ENCODE results near the gene MYH2.

The MYH2 gene

DNA sequence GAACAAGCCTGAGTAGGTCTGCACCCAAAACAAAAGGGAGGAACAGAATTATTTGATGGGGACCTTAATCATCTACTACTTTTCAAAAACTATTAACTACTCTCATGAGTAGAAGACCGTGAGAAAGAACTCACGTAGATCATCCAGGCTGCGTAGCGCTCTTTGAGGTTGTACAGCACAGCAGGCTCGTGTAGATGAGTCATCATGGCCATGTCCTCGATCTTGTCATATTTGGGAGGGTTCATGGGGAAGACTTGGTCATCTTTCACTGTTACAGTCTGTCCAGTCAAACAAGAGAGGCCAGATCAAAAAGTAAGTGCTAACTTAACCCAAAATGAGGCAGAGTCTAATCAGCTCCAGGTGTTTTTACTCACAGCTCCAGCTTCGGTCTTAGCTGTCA lies 33.4 kb downstream of the MYH2 start:
- DNase-seq (ENCODE audit: low read depth in 2 of 2): no peak

DNA sequence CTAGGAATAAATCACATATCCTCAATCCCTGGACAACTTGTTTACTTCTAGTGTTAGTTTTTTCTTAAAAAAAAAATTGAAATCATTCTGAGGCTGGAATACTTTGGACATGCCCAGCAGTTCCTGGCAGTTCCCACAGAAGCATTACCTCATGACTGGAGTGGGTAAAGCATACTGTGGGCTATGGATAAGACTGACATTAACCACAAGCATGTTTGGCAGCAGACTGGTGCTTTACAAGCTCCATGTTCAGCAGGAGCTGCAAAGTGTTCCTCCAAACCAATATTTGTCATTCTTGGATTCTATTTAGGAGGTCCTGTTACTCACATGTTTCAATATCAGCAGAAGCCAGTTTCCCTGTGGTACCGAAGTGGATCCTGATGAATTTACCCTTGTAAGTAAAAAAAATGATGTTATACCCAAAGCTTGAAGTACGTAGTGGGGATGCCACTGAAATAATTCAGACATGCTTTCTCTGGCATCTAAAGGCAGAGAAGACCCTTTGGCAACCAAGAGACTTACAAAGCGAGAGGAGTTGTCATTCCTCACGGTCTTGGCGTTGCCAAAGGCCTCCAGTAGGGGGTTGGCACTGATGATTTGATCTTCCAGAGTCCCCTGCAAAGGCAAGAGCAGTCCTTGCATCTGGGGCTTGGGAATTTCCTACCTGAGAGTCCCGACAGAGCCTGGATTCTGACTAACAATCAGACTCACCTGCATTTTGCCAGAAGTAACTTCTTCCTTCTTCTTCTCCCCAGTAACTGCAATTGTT lies 36.0 kb downstream of the MYH2 start:
- no peak for DNase-seq (ENCODE audit: low read depth in 2 of 2)

DNA sequence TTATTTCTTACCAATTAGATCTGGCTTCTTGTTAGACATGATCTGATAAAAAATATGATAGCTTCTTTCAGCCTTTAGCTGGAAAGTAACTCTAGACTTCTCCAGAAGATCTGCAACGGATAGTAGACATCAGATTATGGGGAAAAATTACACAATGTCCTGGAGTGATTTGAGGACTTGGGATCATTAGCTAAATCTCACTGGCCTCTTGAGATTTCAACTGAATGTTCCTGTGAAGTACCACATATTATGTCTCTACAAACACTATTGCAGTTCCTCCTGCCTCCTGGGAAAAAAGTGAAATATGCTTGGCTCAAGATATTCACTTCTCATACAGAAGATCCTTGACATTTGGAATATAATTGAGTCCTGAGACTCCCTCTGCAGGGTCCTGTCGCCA lies 36.6 kb downstream of the MYH2 start:
- no peak for DNase-seq (ENCODE audit: low read depth in 2 of 2)

DNA sequence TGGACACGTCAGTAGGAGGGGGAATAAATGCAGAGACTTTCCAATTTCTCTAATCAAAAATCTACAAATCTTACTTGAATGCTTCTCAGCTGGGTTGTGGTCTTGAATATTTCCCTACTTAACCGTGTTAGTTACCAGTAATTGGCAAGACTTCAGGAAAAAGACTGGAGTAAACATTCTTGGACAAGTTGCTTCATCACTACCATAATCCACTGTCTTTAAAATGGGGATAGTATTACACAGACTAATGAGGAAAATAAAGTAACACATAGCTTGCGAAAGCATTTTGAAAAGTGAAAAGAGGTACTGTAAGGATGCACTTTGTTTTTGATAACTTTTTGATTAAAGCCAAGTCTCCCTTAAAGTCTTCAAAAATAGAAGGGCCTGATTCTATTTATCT lies 49.5 kb downstream of the MYH2 start:
- DNase-seq (ENCODE audit: low read depth in 2 of 2): no peak

DNA sequence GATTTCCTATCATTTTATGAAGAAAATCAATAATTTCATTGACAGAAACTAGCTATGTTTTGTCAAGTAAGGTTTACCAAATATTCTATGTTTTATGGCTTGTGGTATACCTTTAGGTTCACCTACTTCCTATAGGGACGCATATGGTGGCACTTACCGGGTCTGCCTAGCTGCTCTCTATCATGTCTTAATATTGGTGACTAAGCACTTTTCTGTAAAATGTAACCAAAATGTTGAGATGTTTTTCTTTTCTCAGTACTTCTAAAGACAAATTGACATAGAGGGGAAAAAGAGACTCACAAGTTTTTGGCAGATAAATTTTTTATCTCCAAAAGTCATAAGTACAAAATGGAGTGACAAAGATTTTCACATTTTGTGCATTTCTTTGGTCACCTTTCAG lies 57.5 kb downstream of the MYH2 start:
- no peak for DNase-seq (ENCODE audit: low read depth in 2 of 2)

DNA sequence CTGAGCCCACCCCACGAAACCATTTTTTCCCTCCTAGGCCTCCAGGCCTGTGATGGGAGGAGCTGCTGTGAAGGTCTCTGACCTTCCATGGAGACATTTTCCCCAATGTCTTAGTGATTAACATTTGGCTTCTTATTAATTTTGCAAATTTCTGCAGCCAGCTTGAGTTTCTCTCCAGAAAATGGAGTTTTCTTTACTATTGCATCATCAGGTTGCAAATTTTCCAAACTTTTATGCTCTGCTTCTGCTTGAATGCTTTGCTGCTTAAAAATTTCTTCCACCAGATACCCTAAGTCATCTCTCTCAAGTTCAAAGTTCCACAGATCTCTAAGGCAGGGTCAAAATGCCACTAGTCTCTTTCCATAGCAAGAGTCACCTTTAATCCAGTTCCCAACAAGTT lies 67.2 kb downstream of the MYH2 start:
- DNase-seq (ENCODE audit: low read depth in 2 of 2): no peak

DNA sequence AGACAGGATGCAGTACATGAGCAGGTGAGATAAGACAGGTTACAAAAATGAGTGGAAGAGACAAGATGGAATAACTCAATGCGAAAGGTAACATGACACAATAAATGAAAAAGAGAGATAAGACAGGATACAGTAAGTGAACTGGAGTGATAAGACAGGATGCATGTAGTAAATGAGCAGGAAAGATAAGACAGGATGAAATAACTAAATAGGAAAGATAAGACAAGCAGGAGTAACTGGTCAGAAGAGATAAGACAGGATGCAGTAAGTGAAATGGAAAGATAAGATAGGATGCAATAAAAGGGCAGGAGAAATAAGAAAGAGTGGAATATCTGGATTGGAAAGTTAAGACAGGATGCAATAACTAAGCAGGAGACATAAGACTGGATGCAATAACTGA lies 71.8 kb downstream of the MYH2 start:
- no peak for DNase-seq (ENCODE audit: low read depth in 2 of 2)

DNA sequence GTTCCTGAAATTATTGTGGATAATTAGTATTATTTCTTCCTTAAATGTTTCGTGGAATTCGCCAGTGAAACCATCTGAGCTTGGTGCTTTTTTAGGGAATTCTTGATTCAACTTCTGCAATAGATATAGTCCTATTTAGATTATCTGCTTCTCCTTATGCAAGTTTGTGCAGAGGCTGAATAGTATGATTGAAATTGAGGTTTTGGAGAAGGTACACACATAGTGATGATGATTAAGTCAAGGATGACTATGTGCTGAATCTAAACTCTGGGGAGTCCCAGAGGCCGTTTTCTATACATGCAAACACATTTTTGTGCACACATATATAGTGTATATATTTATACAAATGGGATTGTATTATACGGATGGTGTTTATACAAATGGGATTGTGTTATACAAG lies 74.9 kb downstream of the MYH2 start:
- DNase-seq (ENCODE audit: low read depth in 2 of 2): no peak

DNA sequence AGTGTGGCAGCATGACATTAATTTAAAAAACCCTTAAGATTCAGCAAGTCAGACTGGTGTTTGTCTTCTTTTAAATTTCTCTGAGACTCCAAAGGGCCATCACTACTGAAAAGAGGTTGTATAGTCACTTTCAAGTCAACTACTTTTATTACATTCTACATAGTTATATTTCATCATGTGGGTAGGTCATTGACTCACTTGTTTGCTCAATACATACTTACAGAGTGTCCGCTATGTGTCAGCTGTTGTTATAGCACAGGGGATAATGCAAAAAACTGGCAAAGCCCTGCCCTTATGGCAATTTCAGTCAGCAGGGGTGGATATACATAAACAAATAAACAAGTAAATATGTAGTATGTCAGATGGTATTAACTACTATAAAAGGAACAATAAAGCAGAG lies 77.6 kb downstream of the MYH2 start:
- DNase-seq (ENCODE audit: low read depth in 2 of 2): no peak

All from fibroblast of skin of left biceps (primary cell).